GM11168 (cell line): ENCODE data around the gene RNF112.

ENCODE experiments used
- in situ Hi-C: fragments of 300-500 bp; cut with MboI; formaldehyde crosslinking; loops from one replicate; pipeline ENCODE4 v1.12.0; 2022; ENCODE audit warnings: low sequenced_read_pairs; ENCODE audit not compliant: unreplicated experiment

The RNF112 gene

GRCh38 chr17:19410875-19411620 is at the start of gene RNF112:
Gene RNF112 (plus strand): TSS chr17:19411232. CDS start chr17:19411409, 177 bp downstream.
- in situ Hi-C loops = no loop called here

GRCh38 chr17:19361326-19361725 is 49.7 kb upstream of the RNF112 start:
- in situ Hi-C loops = loop anchor here (5.0 to 25.0 kb wide), 2 partner anchors 86 to 401 kb away; no protein-coding TSS in a partner anchor

- in situ Hi-C loops = loop anchor here (5.0 to 25.0 kb wide), 2 partner anchors 85 to 400 kb away; no protein-coding TSS in a partner anchor
Measured at GRCh38 chr17:19361944-19362276, 49.1 kb upstream of the RNF112 start.

- in situ Hi-C loops = loop anchor here (5.0 to 25.0 kb wide), 2 partner anchors 85 to 400 kb away; no protein-coding TSS in a partner anchor
Measured at GRCh38 chr17:19362277-19363113, 48.5 kb upstream of the RNF112 start, which contains the start of gene B9D1. Gene B9D1 (minus strand): TSS chr17:19362723. CDS start chr17:19362569, 154 bp downstream.

GRCh38 chr17:19363114-19363438 is 48.0 kb upstream of the RNF112 start:
- in situ Hi-C loops = loop anchor here (5.0 to 25.0 kb wide), 2 partner anchors 84 to 399 kb away; no protein-coding TSS in a partner anchor

GRCh38 chr17:19363460-19364035 is 47.5 kb upstream of the RNF112 start:
- in situ Hi-C loops = loop anchor here (5.0 to 25.0 kb wide), 2 partner anchors 84 to 399 kb away; no protein-coding TSS in a partner anchor

- in situ Hi-C loops = loop anchor here (5.0 to 25.0 kb wide), 2 partner anchors 82 to 397 kb away; no protein-coding TSS in a partner anchor
Measured at GRCh38 chr17:19364699-19365498, 46.1 kb upstream of the RNF112 start.

GRCh38 chr17:19365499-19365817 is 45.6 kb upstream of the RNF112 start:
- in situ Hi-C loops = loop anchor here (25.0 kb wide), 1 partner anchor 397 kb away; no protein-coding TSS in a partner anchor

- in situ Hi-C loops = loop anchor here (25.0 kb wide), 1 partner anchor 396 kb away; no protein-coding TSS in a partner anchor
Measured at GRCh38 chr17:19365833-19366636, 45.0 kb upstream of the RNF112 start.

- in situ Hi-C loops = loop anchor here (25.0 kb wide), 1 partner anchor 396 kb away; no protein-coding TSS in a partner anchor
Measured at GRCh38 chr17:19366637-19366972, 44.4 kb upstream of the RNF112 start.

- in situ Hi-C loops = loop anchor here (25.0 kb wide), 1 partner anchor 394 kb away; no protein-coding TSS in a partner anchor
Measured at GRCh38 chr17:19368229-19368628, 42.8 kb upstream of the RNF112 start.

- in situ Hi-C loops = loop anchor here (25.0 kb wide), 1 partner anchor 393 kb away; no protein-coding TSS in a partner anchor
Measured at GRCh38 chr17:19369107-19369778, 41.8 kb upstream of the RNF112 start.

GRCh38 chr17:19369846-19370492 is 41.1 kb upstream of the RNF112 start:
- in situ Hi-C loops = loop anchor here (25.0 kb wide), 1 partner anchor 392 kb away; no protein-coding TSS in a partner anchor

- in situ Hi-C loops = loop anchor here (25.0 kb wide), 1 partner anchor 392 kb away; no protein-coding TSS in a partner anchor
Measured at GRCh38 chr17:19370493-19370960, 40.5 kb upstream of the RNF112 start.

- in situ Hi-C loops = loop anchor here (25.0 kb wide), 1 partner anchor 391 kb away; no protein-coding TSS in a partner anchor
Measured at GRCh38 chr17:19371259-19372010, 39.6 kb upstream of the RNF112 start.

- in situ Hi-C loops = loop anchor here (25.0 kb wide), 1 partner anchor 390 kb away; no protein-coding TSS in a partner anchor
Measured at GRCh38 chr17:19372011-19372370, 39.0 kb upstream of the RNF112 start.

- in situ Hi-C loops = loop anchor here (25.0 kb wide), 1 partner anchor 390 kb away; no protein-coding TSS in a partner anchor
Measured at GRCh38 chr17:19372439-19372838, 38.6 kb upstream of the RNF112 start.
